ENCODE measurements around the gene KIF13A.

Gene KIF13A

GRCh38 chr6:17938901-17939300 is 48.5 kb downstream of the KIF13A start:
- H3K27ac ChIP-seq: no peak overlapping the region
- TF ChIP-seq ZFX (IDR thresholded peaks at IDR 0.05; ENCODE audit: borderline replicate concordance): no peak
- TF ChIP-seq, protein P1, sequence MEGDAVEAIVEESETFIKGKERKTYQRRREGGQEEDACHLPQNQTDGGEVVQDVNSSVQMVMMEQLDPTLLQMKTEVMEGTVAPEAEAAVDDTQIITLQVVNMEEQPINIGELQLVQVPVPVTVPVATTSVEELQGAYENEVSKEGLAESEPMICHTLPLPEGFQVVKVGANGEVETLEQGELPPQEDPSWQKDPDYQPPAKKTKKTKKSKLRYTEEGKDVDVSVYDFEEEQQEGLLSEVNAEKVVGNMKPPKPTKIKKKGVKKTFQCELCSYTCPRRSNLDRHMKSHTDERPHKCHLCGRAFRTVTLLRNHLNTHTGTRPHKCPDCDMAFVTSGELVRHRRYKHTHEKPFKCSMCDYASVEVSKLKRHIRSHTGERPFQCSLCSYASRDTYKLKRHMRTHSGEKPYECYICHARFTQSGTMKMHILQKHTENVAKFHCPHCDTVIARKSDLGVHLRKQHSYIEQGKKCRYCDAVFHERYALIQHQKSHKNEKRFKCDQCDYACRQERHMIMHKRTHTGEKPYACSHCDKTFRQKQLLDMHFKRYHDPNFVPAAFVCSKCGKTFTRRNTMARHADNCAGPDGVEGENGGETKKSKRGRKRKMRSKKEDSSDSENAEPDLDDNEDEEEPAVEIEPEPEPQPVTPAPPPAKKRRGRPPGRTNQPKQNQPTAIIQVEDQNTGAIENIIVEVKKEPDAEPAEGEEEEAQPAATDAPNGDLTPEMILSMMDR (IDR thresholded peaks at IDR 0.05): no peak

DNA sequence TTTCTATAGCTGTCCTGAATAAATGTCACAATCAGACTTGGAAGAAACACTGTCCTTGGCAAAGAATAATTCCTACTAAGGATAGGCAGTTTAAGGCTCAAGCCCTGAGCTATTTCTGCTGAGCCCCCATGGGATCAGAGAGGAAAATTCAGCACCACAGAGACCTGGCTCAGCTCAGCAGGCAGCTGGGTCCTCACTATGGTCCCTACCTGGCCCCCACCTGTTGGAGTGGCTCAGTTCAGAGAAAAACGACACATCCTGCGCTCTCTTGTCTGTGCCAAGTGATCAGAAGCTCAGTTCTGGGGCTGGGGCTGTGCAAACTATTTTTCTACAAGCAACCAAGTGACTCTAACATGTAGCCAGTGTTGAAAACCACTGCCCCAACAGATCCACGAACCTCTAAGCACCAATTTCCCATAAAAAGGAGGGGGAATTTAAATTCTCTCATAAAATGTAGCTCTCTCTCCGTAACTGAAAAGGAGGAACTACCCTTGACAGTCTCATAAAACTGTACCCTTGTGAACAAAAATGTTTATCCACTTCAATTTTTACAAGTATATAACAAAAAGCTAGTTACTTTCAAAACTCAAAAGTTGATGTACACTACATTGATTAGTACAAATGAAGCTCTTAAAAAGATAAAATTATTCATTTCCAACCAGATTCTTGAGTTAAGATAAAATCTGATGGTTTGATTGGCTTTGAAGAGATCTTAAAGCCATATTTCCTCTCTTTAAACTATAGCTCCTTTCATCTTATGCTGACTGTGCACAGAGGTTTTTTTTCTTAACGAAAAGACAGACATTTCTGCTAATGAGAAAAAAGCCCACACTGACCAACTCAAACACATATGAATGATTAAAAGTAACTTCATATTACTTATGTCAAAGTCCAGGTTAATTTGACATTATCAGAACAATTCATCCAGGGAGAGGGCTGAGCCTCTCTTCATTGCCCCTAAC is 52.0 kb downstream of the KIF13A start:
- no peak for TF ChIP-seq ZFX (IDR thresholded peaks at IDR 0.05; ENCODE audit: borderline replicate concordance)
- TF ChIP-seq, protein P1 (IDR thresholded peaks at IDR 0.05): no peak
- H3K27ac ChIP-seq: no peak overlapping the region

- TF ChIP-seq, protein P1 (IDR thresholded peaks at IDR 0.05): no peak
- no peak for TF ChIP-seq ZFX (IDR thresholded peaks at IDR 0.05; ENCODE audit: borderline replicate concordance)
- no peak overlapping the region for H3K27ac ChIP-seq
Observed at GRCh38 chr6:17933716-17934115, 53.7 kb downstream of the KIF13A start.

GRCh38 chr6:17932330-17932852 is 55.0 kb downstream of the KIF13A start:
- TF ChIP-seq, protein P1 (IDR thresholded peaks at IDR 0.05): no peak
- H3K27ac ChIP-seq: no peak overlapping the region

GRCh38 chr6:17931227-17931626 is 56.2 kb downstream of the KIF13A start:
- H3K27ac ChIP-seq: no peak overlapping the region

GRCh38 chr6:17930321-17930993 is 57.0 kb downstream of the KIF13A start:
- H3K27ac ChIP-seq: no peak overlapping the region
- TF ChIP-seq ZFX (IDR thresholded peaks at IDR 0.05; ENCODE audit: borderline replicate concordance): no peak
- TF ChIP-seq, protein P1 (IDR thresholded peaks at IDR 0.05): no peak

More at GRCh38 chr6:17931227-17931626, 56.2 kb downstream of the KIF13A start:
- TF ChIP-seq, protein P1 (IDR thresholded peaks at IDR 0.05): no peak
- TF ChIP-seq ZFX (IDR thresholded peaks at IDR 0.05; ENCODE audit: borderline replicate concordance): no peak

Measured in 22Rv1 (cell line).